Osteocyte (in vitro differentiated cells): Measurements from ENCODE around the gene GRID1. TPM values are rescaled to one million over a fixed set of nuclear protein-coding genes. Genes with fewer than 3 reads are reported as not detected.

Source experiments
- DNase-seq: peaks from one replicate; pipeline ENCODE4 v3.0.0; 2021; ENCODE audit warnings: mixed read lengths; ENCODE audit not compliant: unreplicated experiment; ENCODE audit errors: extremely low spot score
- H3K27ac Mint-ChIP-seq: one replicate; pipeline ENCODE4 v1.8.0; 2021; ENCODE audit warnings: mild to moderate bottlenecking, mixed read lengths; ENCODE audit not compliant: unreplicated experiment
- H3K27me3 Mint-ChIP-seq: one replicate; pipeline ENCODE4 v1.8.0; 2021; ENCODE audit warnings: mixed read lengths; ENCODE audit not compliant: unreplicated experiment
- H3K36me3 Mint-ChIP-seq: one replicate; pipeline ENCODE4 v1.8.0; 2021; ENCODE audit warnings: mixed read lengths; ENCODE audit not compliant: unreplicated experiment
- H3K4me1 Mint-ChIP-seq: one replicate; pipeline ENCODE4 v1.8.0; 2021; ENCODE audit warnings: mixed read lengths; ENCODE audit not compliant: unreplicated experiment
- H3K4me3 Mint-ChIP-seq: one replicate; pipeline ENCODE4 v1.8.0; 2021; ENCODE audit warnings: mild to moderate bottlenecking, moderate library complexity, mixed read lengths; ENCODE audit not compliant: unreplicated experiment
- H3K9me3 Mint-ChIP-seq: one replicate; pipeline ENCODE4 v1.8.0; 2021; ENCODE audit warnings: mixed read lengths; ENCODE audit not compliant: unreplicated experiment
- CTCF ChIP-seq: fragments of 200-600 bp; sonication (generic); IDR thresholded peaks from 2 replicates; pipeline ENCODE4 v1.5.0; 2021; ENCODE audit warnings: antibody characterized with exemption, mild to moderate bottlenecking, moderate library complexity
- total RNA-seq: library from RNA; stranded (reverse); gene quantifications from 2 replicates; pipeline ENCODE4 v1.2.1, GENCODE V29; 2021

GRID1 gene
- total RNA-seq, 1 donor from 2014 or later: 0.11 TPM

GRCh38 chr10:86198271-86198670, 168.3 kb downstream of the GRID1 start:
- Mint-ChIP-seq H3K4me1 (no peaks in the 10 kb centered on the region), H3K27me3 (no peaks in the 10 kb centered on the region), H3K36me3 (no peaks in the 10 kb centered on the region), H3K4me3 (no peak overlapping the region), H3K9me3 (no peaks in the 10 kb centered on the region), H3K27ac (no peak overlapping the region)
- no peak for TF ChIP-seq CTCF
- no peak for DNase-seq

GRCh38 chr10:86197166-86197790, 169.3 kb downstream of the GRID1 start:
- peak; percentile 78 for DNase-seq
- Mint-ChIP-seq H3K36me3 (no peaks in the 10 kb centered on the region), H3K27ac (no peak overlapping the region), H3K4me3 (no peak overlapping the region), H3K4me1 (no peaks in the 10 kb centered on the region), H3K27me3 (no peaks in the 10 kb centered on the region), H3K9me3 (no peaks in the 10 kb centered on the region)
- no peak for TF ChIP-seq CTCF

GRCh38 chr10:86195521-86196157, 171.0 kb downstream of the GRID1 start:
- TF ChIP-seq CTCF: no peak
- H3K27ac Mint-ChIP-seq: no peak overlapping the region
- H3K27me3 Mint-ChIP-seq: no peaks in the 10 kb centered on the region
- H3K36me3 Mint-ChIP-seq: no peaks in the 10 kb centered on the region
- H3K4me3 Mint-ChIP-seq: no peak overlapping the region
- no peaks in the 10 kb centered on the region for H3K4me1 Mint-ChIP-seq
- H3K9me3 Mint-ChIP-seq: no peaks in the 10 kb centered on the region
- DNase-seq: peak; percentile 49

- H3K9me3 Mint-ChIP-seq: no peaks in the 10 kb centered on the region
- H3K4me1 Mint-ChIP-seq: no peaks in the 10 kb centered on the region
- no peak for TF ChIP-seq CTCF
- no peaks in the 10 kb centered on the region for H3K36me3 Mint-ChIP-seq
- H3K4me3 Mint-ChIP-seq: no peak overlapping the region
- H3K27ac Mint-ChIP-seq: no peak overlapping the region
- no peaks in the 10 kb centered on the region for H3K27me3 Mint-ChIP-seq
- no peak for DNase-seq
Observed at GRCh38 chr10:86194684-86195083, 171.9 kb downstream of the GRID1 start.

- Mint-ChIP-seq H3K9me3 (no peaks in the 10 kb centered on the region), H3K4me1 (no peaks in the 10 kb centered on the region), H3K4me3 (no peak overlapping the region), H3K27ac (no peak overlapping the region), H3K36me3 (no peaks in the 10 kb centered on the region), H3K27me3 (no peaks in the 10 kb centered on the region)
- DNase-seq: no peak
- TF ChIP-seq CTCF: no peak
Observed at GRCh38 chr10:86193841-86194240, 172.8 kb downstream of the GRID1 start.
